HG03045 (cell line): ENCODE measurements around the gene CD96.
"Not testable (repeated sequence)": the region's sequence is repeated elsewhere in the genome, so short reads cannot be mapped to it uniquely, and the experiment has no call there.

Experiments
- ATAC-seq: cut with Tn5 transposase; IDR thresholded peaks from one replicate; pipeline ENCODE4 v1.9.1; 2021; ENCODE audit warnings: mild to moderate bottlenecking, moderate library complexity; ENCODE audit not compliant: unreplicated experiment

Gene CD96

GRCh38 chr3:111541911-111542483 lies at the start of gene CD96:
Gene CD96, plus strand, starts transcription at chr3:111542197. Its CDS starts 52 bp downstream, at chr3:111542249.
- ATAC-seq: no peak

- no peak for ATAC-seq
These were observed 48.7 kb upstream of the CD96 start for GRCh38 chr3:111493276-111493675.

GRCh38 chr3:111496894-111497559 lies 45.0 kb upstream of the CD96 start:
- no peak for ATAC-seq

- no peak for ATAC-seq
These were observed 44.0 kb upstream of the CD96 start for GRCh38 chr3:111498022-111498421.

GRCh38 chr3:111506435-111506834 lies 35.6 kb upstream of the CD96 start:
- ATAC-seq: peak; percentile 42

- no peak for ATAC-seq
These were observed 32.7 kb upstream of the CD96 start for GRCh38 chr3:111509308-111509707.

GRCh38 chr3:111517801-111518200 lies 24.2 kb upstream of the CD96 start:
- ATAC-seq: no peak

GRCh38 chr3:111519178-111519855 lies 22.7 kb upstream of the CD96 start:
- no peak for ATAC-seq

- no peak for ATAC-seq
These were observed 20.1 kb upstream of the CD96 start for GRCh38 chr3:111521891-111522290.

GRCh38 chr3:111524486-111524885 lies 17.5 kb upstream of the CD96 start:
- ATAC-seq: not testable (repeated sequence)

GRCh38 chr3:111531446-111531845 lies 10.6 kb upstream of the CD96 start:
- ATAC-seq: no peak

- no peak for ATAC-seq
These were observed 7.3 kb upstream of the CD96 start for GRCh38 chr3:111534701-111535100.

GRCh38 chr3:111538111-111538510 lies 3.9 kb upstream of the CD96 start:
- no peak for ATAC-seq

GRCh38 chr3:111538681-111539083 lies 3.3 kb upstream of the CD96 start:
- ATAC-seq: peak; percentile 38

GRCh38 chr3:111539351-111540331 lies 2.4 kb upstream of the CD96 start:
- ATAC-seq: peak; percentile 73

- ATAC-seq: no peak
These were observed 606 bp upstream of the CD96 start for GRCh38 chr3:111541391-111541790.

- ATAC-seq: no peak
These were observed 759 bp downstream of the CD96 start for GRCh38 chr3:111542611-111543300.

GRCh38 chr3:111545349-111545748 lies 3.4 kb downstream of the CD96 start:
- ATAC-seq: no peak

- peak; percentile 90 for ATAC-seq
These were observed 5.6 kb downstream of the CD96 start for GRCh38 chr3:111547631-111548030.

GRCh38 chr3:111548092-111548491 lies 6.1 kb downstream of the CD96 start:
- peak; percentile 65 for ATAC-seq
